GM18511 (cell line): ENCODE measurements around the gene TCF4.

Source experiments
- ATAC-seq: cut with Tn5 transposase; IDR thresholded peaks from one replicate; pipeline ENCODE4 v1.9.1; 2021; ENCODE audit warnings: mild to moderate bottlenecking, moderate library complexity; ENCODE audit not compliant: unreplicated experiment

The TCF4 gene

GRCh38 chr18:55447672-55448018 is 140.3 kb downstream of the TCF4 start:
- no peak for ATAC-seq

GRCh38 chr18:55446996-55447671 is 140.9 kb downstream of the TCF4 start:
- no peak for ATAC-seq

GRCh38 chr18:55444536-55444935 is 143.5 kb downstream of the TCF4 start:
- ATAC-seq, result no peak

GRCh38 chr18:55443776-55444175 is 144.2 kb downstream of the TCF4 start:
- ATAC-seq, result no peak

- ATAC-seq, result no peak
Measured at GRCh38 chr18:55442561-55442960, 145.4 kb downstream of the TCF4 start.

GRCh38 chr18:55440988-55441387 is 147.0 kb downstream of the TCF4 start:
- no peak for ATAC-seq

GRCh38 chr18:55439056-55439455 is 148.9 kb downstream of the TCF4 start:
- no peak for ATAC-seq

- ATAC-seq, result no peak
Measured at GRCh38 chr18:55435592-55435991, 152.4 kb downstream of the TCF4 start.

- no peak for ATAC-seq
Measured at GRCh38 chr18:55433648-55434047, 154.3 kb downstream of the TCF4 start.

- ATAC-seq, result no peak
Measured at GRCh38 chr18:55433140-55433539, 154.9 kb downstream of the TCF4 start.

- ATAC-seq, result no peak
Measured at GRCh38 chr18:55432307-55433040, 155.5 kb downstream of the TCF4 start.

GRCh38 chr18:55430026-55430425 is 158.0 kb downstream of the TCF4 start:
- ATAC-seq, result no peak

GRCh38 chr18:55427951-55428350 is 160.0 kb downstream of the TCF4 start:
- no peak for ATAC-seq

GRCh38 chr18:55425698-55426097 is 162.3 kb downstream of the TCF4 start:
- ATAC-seq, result no peak

- ATAC-seq, result no peak
Measured at GRCh38 chr18:55422456-55423180, 165.4 kb downstream of the TCF4 start.

- no peak for ATAC-seq
Measured at GRCh38 chr18:55421615-55422419, 166.2 kb downstream of the TCF4 start.

GRCh38 chr18:55421308-55421614 is 166.7 kb downstream of the TCF4 start:
- ATAC-seq, result no peak

- peak; percentile 76 for ATAC-seq
Measured at GRCh38 chr18:55420665-55421307, 167.2 kb downstream of the TCF4 start.

GRCh38 chr18:55419947-55420664 is 167.9 kb downstream of the TCF4 start:
- peak; percentile 21 for ATAC-seq
